Peyer's patch (tissue), 4 donors: ENCODE measurements around the gene CGB8. TPM values are rescaled to one million over a fixed set of nuclear protein-coding genes. Genes with fewer than 3 reads are reported as not detected.
A peak's percentile ranks its signal among the peaks of the same experiment; 100 is the strongest.

Experiments
- DNase-seq, 3 donors: peaks; one replicate each; pipeline ENCODE4 v3.0.0-alpha.2; 2017 to 2019
- H3K27ac ChIP-seq, 4 donors: fragments of 200-600 bp; sonication (generic); one replicate each; pipeline ENCODE4 v1.5.1; 2016 to 2019
- H3K27me3 ChIP-seq, 2 donors: fragments of 200-600 bp; sonication (generic); one replicate each; pipeline ENCODE4 v1.5.1; 2019
- H3K36me3 ChIP-seq, 3 donors: fragments of 200-600 bp; sonication (generic); one replicate each; pipeline ENCODE4 v1.5.1; 2016 to 2019
- H3K4me1 ChIP-seq, 4 donors: fragments of 200-600 bp; sonication (generic); one replicate each; pipeline ENCODE4 v1.5.1; 2016 to 2019
- H3K4me3 ChIP-seq, 4 donors: fragments of 200-600 bp; sonication (generic); 1 replicate in 3 of 4; 2 replicates in 1 of 4; pipeline ENCODE4 v1.5.1; 2016 to 2019; ENCODE audit warnings: mild to moderate bottlenecking in 1 of 4
- H3K9me3 ChIP-seq, 4 donors: fragments of 200-600 bp; sonication (generic); one replicate each; pipeline ENCODE4 v1.5.1; 2016 to 2019; ENCODE audit warnings: mild to moderate bottlenecking in 1 of 4
- CTCF ChIP-seq, 6 experiments: fragments of 450-650 bp in 4 of 6; fragments of 200-600 bp in 2 of 6; sonication (generic) in 1 of 6; IDR thresholded peaks; one replicate each; pipeline ENCODE4 v1.5.1; 2017 to 2019; ENCODE audit warnings: antibody characterized with exemption in 6 of 6, mild to moderate bottlenecking in 3 of 6, moderate library complexity in 1 of 6
- POLR2A ChIP-seq, 2 donors: fragments of 450-650 bp; IDR thresholded peaks; one replicate each; pipeline ENCODE4 v1.5.1; 2017; ENCODE audit warnings: antibody characterized with exemption in 2 of 2, mild to moderate bottlenecking in 2 of 2, moderate library complexity in 2 of 2
- total RNA-seq, 4 donors: library from RNA; depleted of rRNA; stranded (reverse); fragments of >200 nt; gene quantifications; one replicate each; pipeline ENCODE4 v1.1.0, GENCODE V29; 2016

The CGB8 gene
- total RNA-seq, 4 donors from 2014 or later = not detected

- H3K27ac ChIP-seq = no peak overlapping the region
- TF ChIP-seq CTCF (IDR thresholded peaks at IDR 0.05) (no peak), POLR2A (IDR thresholded peaks at IDR 0.05) (no peak)
- H3K27me3 ChIP-seq = peaks cover 0 to 26% of the 10 kb centered on the region in 2 donors
- H3K4me1 ChIP-seq = peaks cover 0 to 15% (median 5%) of the 10 kb centered on the region in 4 donors
- H3K4me3 ChIP-seq = no peak overlapping the region
- H3K36me3 ChIP-seq = no peaks in the 10 kb centered on the region
- DNase-seq = no peak
- no peaks in the 10 kb centered on the region for H3K9me3 ChIP-seq
Measured at GRCh38 chr19:49067554-49067953, 18.6 kb upstream of the CGB8 start.

- no peak overlapping the region for H3K27ac ChIP-seq
- peaks cover 0 to 11% (median 5%) of the 10 kb centered on the region in 4 donors for H3K4me1 ChIP-seq
- no peak for DNase-seq
- H3K9me3 ChIP-seq = no peaks in the 10 kb centered on the region
- H3K27me3 ChIP-seq = peaks cover 0 to 15% of the 10 kb centered on the region in 2 donors
- no peak for TF ChIP-seq POLR2A (IDR thresholded peaks at IDR 0.05)
- no peak for TF ChIP-seq CTCF (IDR thresholded peaks at IDR 0.05)
- no peaks in the 10 kb centered on the region for H3K36me3 ChIP-seq
- H3K4me3 ChIP-seq = no peak overlapping the region
Measured at GRCh38 chr19:49065905-49066512, 17.1 kb upstream of the CGB8 start.

GRCh38 chr19:49064768-49065611 is 16.1 kb upstream of the CGB8 start, which contains the start of gene NTF4:
Gene NTF4, minus strand, starts transcription at chr19:49064818. Its CDS starts 2,821 bp downstream, at chr19:49061997.
- DNase-seq = no peak
- H3K4me1 ChIP-seq = peaks cover 0 to 11% (median 5%) of the 10 kb centered on the region in 4 donors
- peaks cover 0 to 15% of the 10 kb centered on the region in 2 donors for H3K27me3 ChIP-seq
- no peaks in the 10 kb centered on the region for H3K36me3 ChIP-seq
- no peaks in the 10 kb centered on the region for H3K9me3 ChIP-seq
- H3K4me3 ChIP-seq = peak within 1 kb of the TSS in 3 of 4 donors; percentile 28 to 34 (median 30)
- no peak within 1 kb of the TSS for H3K27ac ChIP-seq
- TF ChIP-seq CTCF (IDR thresholded peaks at IDR 0.05) (no peak), POLR2A (IDR thresholded peaks at IDR 0.05) (no peak)

GRCh38 chr19:49064029-49064629 is 15.2 kb upstream of the CGB8 start:
- Histone ChIP-seq H3K27me3 (peaks cover 0 to 15% of the 10 kb centered on the region in 2 donors), H3K27ac (no peak overlapping the region)

More at GRCh38 chr19:49064029-49064629, 15.2 kb upstream of the CGB8 start:
- Histone ChIP-seq H3K9me3 (no peaks in the 10 kb centered on the region), H3K4me3 (no peak overlapping the region), H3K4me1 (peaks cover 0 to 11% (median 5%) of the 10 kb centered on the region in 4 donors), H3K36me3 (no peaks in the 10 kb centered on the region)
- TF ChIP-seq CTCF (IDR thresholded peaks at IDR 0.05) = no peak
- no peak for DNase-seq
